K562 (cell line): ENCODE data around the gene PTOV1. TPM values are rescaled to one million over a fixed set of nuclear protein-coding genes. Genes with fewer than 3 reads are reported as not detected.

Experiments used
- CBX8 ChIP-seq: fragments of 200-600 bp; sonication (generic); IDR thresholded peaks from 2 replicates; pipeline ENCODE4 v1.6.1; 2012; ENCODE audit warnings: borderline replicate concordance, mixed run types, low read depth, mild to moderate bottlenecking, moderate library complexity, mixed read lengths, low read length, control low read depth, inconsistent platforms; ENCODE audit not compliant: poor library complexity, severe bottlenecking; ENCODE audit errors: extremely low read depth
- CHD2 ChIP-seq: IDR thresholded peaks from 2 replicates; pipeline ENCODE4 v1.6.1; 2011; ENCODE audit warnings: low read depth, low read length
- CTBP1 ChIP-seq: fragments of 450-650 bp; IDR thresholded peaks from 2 replicates; pipeline ENCODE4 v1.6.1; 2016; ENCODE audit warnings: borderline replicate concordance
- GTF2E2 ChIP-seq: fragments of 200-800 bp; sonication (Bioruptor generic); IDR thresholded peaks from 2 replicates; pipeline ENCODE4 v1.6.1; 2016; ENCODE audit warnings: missing genetic modification characterization, missing compliant biosample characterization
- KDM1A ChIP-seq, 2 experiments: fragments of 450-650 bp; IDR thresholded peaks; 2 replicates each; pipeline ENCODE4 v1.6.1; 2016; ENCODE audit warnings: mild to moderate bottlenecking in 2 of 2
- KLF16 ChIP-seq: IDR thresholded peaks from 2 replicates; pipeline ENCODE4 v1.6.1; 2016; ENCODE audit warnings: antibody characterized with exemption
- MAZ ChIP-seq, 2 experiments: fragments of 450-650 bp in 1 of 2; sonication (generic) in 1 of 2; formaldehyde crosslinking; IDR thresholded peaks in 1 of 2; conservative IDR thresholded peaks in 1 of 2; 2 replicates each; pipeline versions ENCODE4 v1.4.0 to v1.5.0; 2020; ENCODE audit warnings: mild to moderate bottlenecking in 1 of 2, missing genetic modification reagents in 1 of 2
- NFE2 ChIP-seq: IDR thresholded peaks from 2 replicates; pipeline ENCODE4 v1.6.1; 2014; ENCODE audit warnings: antibody characterized with exemption, low read depth
- NFXL1 ChIP-seq: fragments of 450-650 bp; formaldehyde crosslinking; IDR thresholded peaks from 2 replicates; pipeline ENCODE4 v1.4.0; 2021; ENCODE audit warnings: mild to moderate bottlenecking
- PYGO2 ChIP-seq: fragments of 450-650 bp; IDR thresholded peaks from 2 replicates; pipeline ENCODE4 v1.6.1; 2016; ENCODE audit warnings: mild to moderate bottlenecking, missing genetic modification characterization, moderate library complexity, missing compliant biosample characterization
- STAT5B ChIP-seq: fragments of 250-450 bp; sonication (Bioruptor Pico); IDR thresholded peaks from 2 replicates; pipeline ENCODE4 v1.8.0; 2021; ENCODE audit warnings: mild to moderate bottlenecking, inconsistent platforms
- YBX1 ChIP-seq: fragments of 450-650 bp; IDR thresholded peaks from 2 replicates; pipeline ENCODE4 v1.7.1; 2016; ENCODE audit warnings: mild to moderate bottlenecking
- ZKSCAN8 ChIP-seq: fragments of 200-800 bp; sonication (Bioruptor generic); IDR thresholded peaks from 2 replicates; pipeline ENCODE4 v1.6.1; 2016; ENCODE audit warnings: missing genetic modification characterization, missing compliant biosample characterization
- ZNF224 ChIP-seq: sonication (generic); formaldehyde crosslinking; IDR thresholded peaks from 2 replicates; pipeline ENCODE4 v1.8.0; 2022; ENCODE audit warnings: mild to moderate bottlenecking, missing genetic modification reagents
- ZNF354B ChIP-seq: fragments of 250-450 bp; sonication (Bioruptor Pico); IDR thresholded peaks from 2 replicates; pipeline ENCODE4 v1.4.0; 2020
- ZNF785 ChIP-seq: fragments of 250-450 bp; sonication (Bioruptor Pico); IDR thresholded peaks from 2 replicates; pipeline ENCODE4 v1.4.0; 2020; ENCODE audit warnings: mild to moderate bottlenecking
- polyA plus RNA-seq, 8 experiments: library from polyadenylated mRNA; depleted of rRNA in 4 of 8; stranded (reverse) in 5 of 8; unstranded in 3 of 8; fragments of >200 nt; fragmentation: Nextera tagmentation in 2 of 8; fragmentation: Illumina TruSeq in 1 of 8; extraction: Ambion mirVana in 2 of 8; extraction: Trizol in 1 of 8; gene quantifications; 2 replicates each; pipeline versions ENCODE4 v1.2.1 to v1.2.3, GENCODE V29; 2011 to 2014; ENCODE audit warnings: inconsistent platforms in 1 of 8, missing spikeins in 1 of 8
- total RNA-seq, 7 experiments: library from RNA; depleted of rRNA in 6 of 7; stranded (reverse); fragments of >200 nt in 6 of 7; fragmentation: Illumina TruSeq in 2 of 7; extraction: Trizol in 2 of 7; gene quantifications; 2 replicates each; pipeline versions ENCODE4 v1.2.1 to v1.2.3, GENCODE V29; 2011 to 2021; ENCODE audit warnings: low replicate concordance in 1 of 7
- TF ChIP-seq, protein P1 (sequence below), 2 experiments: fragments of 450-650 bp; IDR thresholded peaks; 2 replicates each; pipeline ENCODE4 v1.6.1; 2018; ENCODE audit warnings: mild to moderate bottlenecking in 2 of 2, low read depth in 1 of 2; ENCODE audit not compliant: partially characterized antibody in 2 of 2
- TF ChIP-seq, protein P2 (sequence below): sonication (generic); formaldehyde crosslinking; IDR thresholded peaks from 2 replicates; pipeline ENCODE4 v1.8.1; 2023; ENCODE audit warnings: mild to moderate bottlenecking, missing genetic modification reagents
- TF ChIP-seq, protein P3 (sequence below): fragments of 450-650 bp; formaldehyde crosslinking; conservative IDR thresholded peaks from 2 replicates; pipeline ENCODE4 v1.4.0; 2022; ENCODE audit warnings: mild to moderate bottlenecking, missing genetic modification characterization
- TF ChIP-seq, protein P4 (sequence below): sonication (generic); formaldehyde crosslinking; IDR thresholded peaks from 2 replicates; pipeline ENCODE4 v1.8.1; 2023; ENCODE audit warnings: mild to moderate bottlenecking, missing genetic modification reagents

Gene PTOV1
- total and polyA plus RNA-seq, 9 of the 15 experiments (the other 6 are each of a cell fraction or from before 2014, with no cell fraction given), result 4.9 to 169 (median 43.5) TPM

DNA sequence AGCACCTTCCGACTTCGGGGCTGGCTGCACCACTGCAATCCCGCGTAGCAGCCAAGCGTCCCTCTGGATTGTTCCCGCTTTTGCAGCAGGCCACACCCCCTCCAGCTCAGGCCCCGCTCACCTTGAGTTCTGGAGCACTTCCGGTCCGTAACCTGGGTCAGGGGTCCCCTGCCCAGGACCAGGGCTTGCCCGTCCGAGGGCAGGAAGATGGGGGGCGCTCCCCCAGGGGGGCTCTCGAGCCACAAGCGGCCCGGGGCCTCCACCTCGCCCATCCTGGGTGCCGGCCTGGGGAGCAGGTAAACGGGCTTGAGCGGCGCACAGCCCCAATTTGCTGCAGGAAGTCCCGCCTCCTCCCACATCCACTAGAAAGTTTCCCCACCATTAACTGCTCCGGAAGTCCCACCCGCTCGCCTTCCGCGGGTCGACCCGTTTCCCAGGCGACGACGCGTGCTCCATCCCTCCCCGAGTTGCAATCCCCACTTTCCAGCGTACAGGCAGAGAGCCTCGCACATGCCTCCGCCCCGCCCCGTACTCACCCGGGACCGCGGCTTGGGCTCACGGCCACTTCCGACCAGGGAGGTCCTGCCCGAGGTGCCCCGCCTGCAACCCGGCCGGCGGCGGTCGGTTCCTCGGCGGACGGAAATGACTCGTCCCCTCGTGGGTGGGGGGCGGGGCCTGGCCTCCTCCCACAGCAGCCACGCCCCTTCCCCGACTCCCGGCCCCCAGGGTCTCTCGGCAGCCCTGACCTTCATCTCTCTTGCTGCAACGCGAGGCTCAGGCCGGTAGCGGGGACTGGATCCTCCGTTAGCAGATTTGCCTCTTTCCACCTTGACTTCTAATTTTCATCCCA is 16.2 kb downstream of the PTOV1 start, which contains the start of gene PNKP (continued):
- no peak for TF ChIP-seq NFXL1 (CRISPR knock-in tag)
- TF ChIP-seq ZNF354B (CRISPR knock-in tag), result no peak
- TF ChIP-seq, protein P1, sequence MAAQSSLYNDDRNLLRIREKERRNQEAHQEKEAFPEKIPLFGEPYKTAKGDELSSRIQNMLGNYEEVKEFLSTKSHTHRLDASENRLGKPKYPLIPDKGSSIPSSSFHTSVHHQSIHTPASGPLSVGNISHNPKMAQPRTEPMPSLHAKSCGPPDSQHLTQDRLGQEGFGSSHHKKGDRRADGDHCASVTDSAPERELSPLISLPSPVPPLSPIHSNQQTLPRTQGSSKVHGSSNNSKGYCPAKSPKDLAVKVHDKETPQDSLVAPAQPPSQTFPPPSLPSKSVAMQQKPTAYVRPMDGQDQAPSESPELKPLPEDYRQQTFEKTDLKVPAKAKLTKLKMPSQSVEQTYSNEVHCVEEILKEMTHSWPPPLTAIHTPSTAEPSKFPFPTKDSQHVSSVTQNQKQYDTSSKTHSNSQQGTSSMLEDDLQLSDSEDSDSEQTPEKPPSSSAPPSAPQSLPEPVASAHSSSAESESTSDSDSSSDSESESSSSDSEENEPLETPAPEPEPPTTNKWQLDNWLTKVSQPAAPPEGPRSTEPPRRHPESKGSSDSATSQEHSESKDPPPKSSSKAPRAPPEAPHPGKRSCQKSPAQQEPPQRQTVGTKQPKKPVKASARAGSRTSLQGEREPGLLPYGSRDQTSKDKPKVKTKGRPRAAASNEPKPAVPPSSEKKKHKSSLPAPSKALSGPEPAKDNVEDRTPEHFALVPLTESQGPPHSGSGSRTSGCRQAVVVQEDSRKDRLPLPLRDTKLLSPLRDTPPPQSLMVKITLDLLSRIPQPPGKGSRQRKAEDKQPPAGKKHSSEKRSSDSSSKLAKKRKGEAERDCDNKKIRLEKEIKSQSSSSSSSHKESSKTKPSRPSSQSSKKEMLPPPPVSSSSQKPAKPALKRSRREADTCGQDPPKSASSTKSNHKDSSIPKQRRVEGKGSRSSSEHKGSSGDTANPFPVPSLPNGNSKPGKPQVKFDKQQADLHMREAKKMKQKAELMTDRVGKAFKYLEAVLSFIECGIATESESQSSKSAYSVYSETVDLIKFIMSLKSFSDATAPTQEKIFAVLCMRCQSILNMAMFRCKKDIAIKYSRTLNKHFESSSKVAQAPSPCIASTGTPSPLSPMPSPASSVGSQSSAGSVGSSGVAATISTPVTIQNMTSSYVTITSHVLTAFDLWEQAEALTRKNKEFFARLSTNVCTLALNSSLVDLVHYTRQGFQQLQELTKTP (IDR thresholded peaks at IDR 0.05; ENCODE audit: low read depth in 1 of 2, partially characterized antibody in 2 of 2), result no peak
- TF ChIP-seq GTF2E2 (tag), result no peak
- no peak for TF ChIP-seq ZKSCAN8 (CRISPR knock-in tag)
- TF ChIP-seq ZNF785 (CRISPR knock-in tag), result no peak
- TF ChIP-seq ZNF224, result no peak
- TF ChIP-seq, protein P2, sequence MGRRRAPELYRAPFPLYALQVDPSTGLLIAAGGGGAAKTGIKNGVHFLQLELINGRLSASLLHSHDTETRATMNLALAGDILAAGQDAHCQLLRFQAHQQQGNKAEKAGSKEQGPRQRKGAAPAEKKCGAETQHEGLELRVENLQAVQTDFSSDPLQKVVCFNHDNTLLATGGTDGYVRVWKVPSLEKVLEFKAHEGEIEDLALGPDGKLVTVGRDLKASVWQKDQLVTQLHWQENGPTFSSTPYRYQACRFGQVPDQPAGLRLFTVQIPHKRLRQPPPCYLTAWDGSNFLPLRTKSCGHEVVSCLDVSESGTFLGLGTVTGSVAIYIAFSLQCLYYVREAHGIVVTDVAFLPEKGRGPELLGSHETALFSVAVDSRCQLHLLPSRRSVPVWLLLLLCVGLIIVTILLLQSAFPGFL, result no peak
- no peak for TF ChIP-seq CBX8
- TF ChIP-seq, protein P3, sequence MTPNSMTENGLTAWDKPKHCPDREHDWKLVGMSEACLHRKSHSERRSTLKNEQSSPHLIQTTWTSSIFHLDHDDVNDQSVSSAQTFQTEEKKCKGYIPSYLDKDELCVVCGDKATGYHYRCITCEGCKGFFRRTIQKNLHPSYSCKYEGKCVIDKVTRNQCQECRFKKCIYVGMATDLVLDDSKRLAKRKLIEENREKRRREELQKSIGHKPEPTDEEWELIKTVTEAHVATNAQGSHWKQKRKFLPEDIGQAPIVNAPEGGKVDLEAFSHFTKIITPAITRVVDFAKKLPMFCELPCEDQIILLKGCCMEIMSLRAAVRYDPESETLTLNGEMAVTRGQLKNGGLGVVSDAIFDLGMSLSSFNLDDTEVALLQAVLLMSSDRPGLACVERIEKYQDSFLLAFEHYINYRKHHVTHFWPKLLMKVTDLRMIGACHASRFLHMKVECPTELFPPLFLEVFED, result no peak
- TF ChIP-seq, protein P4, sequence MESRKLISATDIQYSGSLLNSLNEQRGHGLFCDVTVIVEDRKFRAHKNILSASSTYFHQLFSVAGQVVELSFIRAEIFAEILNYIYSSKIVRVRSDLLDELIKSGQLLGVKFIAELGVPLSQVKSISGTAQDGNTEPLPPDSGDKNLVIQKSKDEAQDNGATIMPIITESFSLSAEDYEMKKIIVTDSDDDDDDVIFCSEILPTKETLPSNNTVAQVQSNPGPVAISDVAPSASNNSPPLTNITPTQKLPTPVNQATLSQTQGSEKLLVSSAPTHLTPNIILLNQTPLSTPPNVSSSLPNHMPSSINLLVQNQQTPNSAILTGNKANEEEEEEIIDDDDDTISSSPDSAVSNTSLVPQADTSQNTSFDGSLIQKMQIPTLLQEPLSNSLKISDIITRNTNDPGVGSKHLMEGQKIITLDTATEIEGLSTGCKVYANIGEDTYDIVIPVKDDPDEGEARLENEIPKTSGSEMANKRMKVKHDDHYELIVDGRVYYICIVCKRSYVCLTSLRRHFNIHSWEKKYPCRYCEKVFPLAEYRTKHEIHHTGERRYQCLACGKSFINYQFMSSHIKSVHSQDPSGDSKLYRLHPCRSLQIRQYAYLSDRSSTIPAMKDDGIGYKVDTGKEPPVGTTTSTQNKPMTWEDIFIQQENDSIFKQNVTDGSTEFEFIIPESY (CRISPR knock-in tag), result no peak
- TF ChIP-seq YBX1, result no peak
- no peak for TF ChIP-seq NFE2
- no peak for TF ChIP-seq KLF16
- peak; percentile 88 to 89; a peak in 3 of 4 replicates for TF ChIP-seq MAZ (CRISPR knock-in tag; conservative IDR thresholded peaks at IDR 0.05 in 1 of 2, IDR thresholded peaks at IDR 0.05 in 1 of 2)
- TF ChIP-seq KDM1A (IDR thresholded peaks at IDR 0.05), result no peak
- no peak for TF ChIP-seq STAT5B (CRISPR knock-in tag)
- TF ChIP-seq CTBP1, result peak; percentile 81
- no peak for TF ChIP-seq PYGO2 (tag)
- TF ChIP-seq CHD2, result 0 out of 2 replicates have a peak, but pooled peaks have one; percentile 18
